Measurements from ENCODE around the gene SLC39A11.
"Not testable (repeated sequence)": the region's sequence is repeated elsewhere in the genome, so short reads cannot be mapped to it uniquely, and the experiment has no call there.

The SLC39A11 gene

GRCh38 chr17:73071066-73071999 is 21.2 kb downstream of the SLC39A11 start:
- DNase-seq = no peak

GRCh38 chr17:73069841-73070240 is 22.6 kb downstream of the SLC39A11 start:
- DNase-seq = no peak

DNA sequence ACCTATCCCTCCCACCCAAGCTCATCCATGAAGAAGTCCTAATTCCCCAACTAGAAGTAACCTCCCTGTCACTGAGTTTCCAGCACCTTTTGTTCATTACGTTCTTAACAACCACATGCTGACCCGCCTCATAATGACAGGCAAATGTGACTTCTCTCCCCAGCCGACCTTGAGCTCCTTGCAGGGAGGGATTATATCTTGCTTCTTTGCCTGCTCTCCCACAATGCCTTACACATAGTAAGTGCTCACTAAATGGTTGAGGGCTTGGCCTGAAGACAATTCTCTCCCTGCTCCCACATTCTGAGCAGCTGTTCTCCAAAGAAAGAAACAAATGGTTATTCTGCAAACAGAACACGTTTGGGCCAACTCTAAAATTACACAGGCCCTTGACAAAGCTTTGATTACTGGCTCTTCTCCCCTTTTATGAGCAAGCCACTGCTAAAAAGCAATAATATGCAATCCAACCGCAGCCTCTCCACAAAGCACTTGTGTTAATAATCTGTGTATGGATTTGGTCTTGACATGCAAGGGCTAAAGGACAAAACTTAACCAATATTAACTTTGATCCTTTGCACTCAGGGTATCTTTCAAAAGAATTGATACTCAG is 23.2 kb downstream of the SLC39A11 start:
- DNase-seq = no peak

GRCh38 chr17:73068322-73069153 is 23.9 kb downstream of the SLC39A11 start:
- DNase-seq = no peak

DNA sequence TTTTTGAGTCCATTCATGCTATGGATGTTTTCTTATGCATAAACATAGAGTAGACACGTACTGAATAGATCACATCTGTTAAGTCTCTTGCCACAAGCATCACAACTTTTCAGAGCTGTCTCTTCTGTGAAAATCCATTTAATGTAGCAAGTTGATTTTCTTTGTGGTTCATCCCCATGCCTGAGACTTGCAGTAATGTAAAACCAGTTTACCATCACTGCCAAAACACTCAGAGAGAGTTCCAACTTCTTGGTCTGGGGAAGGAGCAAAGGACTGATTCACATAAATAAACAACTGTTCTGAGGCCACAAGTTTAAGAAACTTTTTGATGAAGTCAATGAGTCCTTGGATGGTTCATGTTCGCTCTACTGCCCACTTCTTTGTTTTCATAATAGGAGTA is 24.8 kb downstream of the SLC39A11 start:
- DNase-seq = not testable (repeated sequence)

- DNase-seq = no peak
Measured at GRCh38 chr17:73067075-73067474, 25.4 kb downstream of the SLC39A11 start.

GRCh38 chr17:73066148-73066884 is 26.2 kb downstream of the SLC39A11 start:
- DNase-seq = no peak

- no peak for DNase-seq
Measured at GRCh38 chr17:73065376-73065775, 27.1 kb downstream of the SLC39A11 start.

DNA sequence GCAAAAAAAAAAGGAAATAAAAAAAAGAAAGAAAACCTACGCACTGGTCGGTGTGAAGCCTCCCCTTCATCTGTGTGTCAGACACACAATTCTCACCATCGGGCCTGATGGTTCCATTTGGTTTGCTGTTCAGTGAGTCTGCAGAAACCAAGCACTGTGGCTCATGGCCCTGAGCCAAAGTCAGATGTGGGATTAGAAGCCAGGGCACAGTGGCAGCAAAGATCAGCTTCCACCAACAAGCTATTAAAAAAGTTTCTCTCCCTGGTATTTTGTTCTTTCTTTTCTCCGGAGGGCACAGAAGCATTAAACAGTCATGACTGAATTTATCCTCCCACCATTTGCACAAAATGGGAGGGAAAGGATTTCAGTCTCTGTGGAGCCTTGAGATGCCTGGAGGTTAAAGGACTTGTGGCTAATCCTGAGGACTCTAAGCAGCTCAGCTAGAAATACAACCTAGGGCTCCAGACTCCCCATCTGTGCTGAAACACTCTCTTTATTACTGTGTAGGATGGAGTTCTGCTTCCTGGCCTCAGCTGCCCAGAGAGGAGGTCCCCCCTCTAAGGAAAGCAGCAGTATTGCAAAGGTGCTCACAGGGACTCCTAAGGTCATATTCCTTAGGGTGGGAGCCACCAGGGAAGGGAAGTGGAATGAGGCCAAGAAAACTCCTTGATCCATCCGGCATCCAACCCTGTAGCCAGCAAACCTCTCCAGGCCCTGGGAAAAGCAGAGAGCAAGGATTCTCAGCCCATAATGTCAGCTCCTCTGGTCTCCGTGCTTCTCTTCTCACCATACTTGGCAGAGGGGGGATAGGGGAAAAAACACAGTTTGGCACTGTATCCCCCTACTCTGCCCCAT is 28.2 kb downstream of the SLC39A11 start:
- no peak for DNase-seq

GRCh38 chr17:73062726-73063125 is 29.8 kb downstream of the SLC39A11 start:
- DNase-seq = no peak

DNA sequence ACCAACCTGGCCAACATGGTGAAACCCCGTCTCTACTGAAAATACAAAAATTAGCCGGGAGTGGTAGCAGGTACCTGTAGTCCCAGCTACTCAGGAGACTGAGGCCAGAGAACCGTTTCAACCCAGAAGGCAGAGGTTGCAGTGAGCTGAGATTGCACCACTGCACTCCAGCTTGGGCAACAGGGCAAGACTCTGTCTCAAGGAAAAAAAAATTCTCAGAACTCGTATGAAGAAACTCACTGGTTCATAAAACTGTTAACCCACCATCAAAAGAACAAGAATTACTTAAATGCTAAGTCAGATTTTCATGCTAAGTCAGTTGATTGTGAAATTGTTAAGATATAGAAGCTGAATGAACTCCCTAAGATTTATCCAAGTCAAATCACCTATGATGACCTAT is 31.3 kb downstream of the SLC39A11 start:
- DNase-seq = no peak

- no peak for DNase-seq
Measured at GRCh38 chr17:73060721-73061120, 31.8 kb downstream of the SLC39A11 start.

- DNase-seq = not testable (repeated sequence)
Measured at GRCh38 chr17:73059713-73060112, 32.8 kb downstream of the SLC39A11 start.

DNA sequence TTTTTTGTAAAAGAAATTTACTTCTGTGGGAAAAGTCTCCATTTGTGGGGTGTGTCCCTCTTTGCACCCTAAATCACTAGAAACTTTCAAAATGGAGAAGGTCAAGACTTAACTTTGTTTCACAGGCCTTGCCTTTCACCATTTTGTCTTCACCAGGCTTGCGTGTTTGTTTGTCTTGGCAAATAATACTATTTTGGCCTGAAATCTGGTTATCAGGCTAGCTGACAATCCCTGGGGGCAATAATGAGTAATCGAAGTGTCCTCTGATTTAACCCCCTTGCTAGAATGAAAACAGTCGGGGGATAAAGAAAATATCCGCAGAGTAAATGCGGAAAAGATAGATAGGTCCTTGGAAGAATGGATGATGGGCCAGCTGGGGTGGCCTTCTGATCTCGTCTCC is 34.5 kb downstream of the SLC39A11 start:
- DNase-seq = no peak

- DNase-seq = no peak
Measured at GRCh38 chr17:73057196-73057595, 35.3 kb downstream of the SLC39A11 start.

- no peak for DNase-seq
Measured at GRCh38 chr17:73052923-73053322, 39.6 kb downstream of the SLC39A11 start.

DNA sequence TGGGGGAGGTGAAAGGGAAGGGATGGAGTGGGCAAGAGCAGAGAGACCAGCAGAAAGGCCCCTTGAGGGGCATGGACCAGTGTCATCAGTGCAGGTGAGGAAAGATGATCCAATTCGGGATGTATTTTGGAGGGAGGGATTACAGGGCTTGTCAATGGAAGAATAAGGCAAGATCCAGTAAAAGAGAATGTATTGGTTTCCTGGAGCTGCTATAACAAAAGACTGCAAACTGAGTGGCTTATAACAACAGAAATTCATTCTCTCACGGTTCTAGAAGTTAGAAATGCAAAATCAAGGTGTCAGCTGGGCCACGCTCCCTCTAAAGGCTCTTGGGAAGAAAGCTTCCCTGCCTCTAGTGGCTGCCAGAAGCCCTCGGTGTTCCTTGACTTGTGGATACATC is 41.7 kb downstream of the SLC39A11 start:
- no peak for DNase-seq

DNA sequence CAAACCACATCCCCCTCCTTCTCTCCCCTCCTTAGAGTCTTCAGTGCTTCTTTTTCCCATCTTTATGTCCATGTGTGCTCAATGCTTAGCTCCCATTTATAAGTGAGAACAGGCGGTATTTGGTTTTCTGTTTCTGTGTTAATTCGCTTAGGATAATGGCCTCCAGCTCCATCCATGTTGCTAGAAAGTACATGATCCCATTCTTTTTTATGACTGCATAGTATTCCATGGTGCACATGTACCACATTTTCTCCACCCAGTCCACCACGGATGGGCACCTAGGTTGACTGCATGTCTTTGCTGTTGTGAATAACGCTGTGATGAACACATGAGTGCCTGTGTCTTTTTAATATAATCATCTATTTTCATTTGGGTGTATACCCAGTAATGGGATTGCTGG is 44.3 kb downstream of the SLC39A11 start:
- DNase-seq = no peak

- no peak for DNase-seq
Measured at GRCh38 chr17:73045724-73046123, 46.8 kb downstream of the SLC39A11 start.

DNA sequence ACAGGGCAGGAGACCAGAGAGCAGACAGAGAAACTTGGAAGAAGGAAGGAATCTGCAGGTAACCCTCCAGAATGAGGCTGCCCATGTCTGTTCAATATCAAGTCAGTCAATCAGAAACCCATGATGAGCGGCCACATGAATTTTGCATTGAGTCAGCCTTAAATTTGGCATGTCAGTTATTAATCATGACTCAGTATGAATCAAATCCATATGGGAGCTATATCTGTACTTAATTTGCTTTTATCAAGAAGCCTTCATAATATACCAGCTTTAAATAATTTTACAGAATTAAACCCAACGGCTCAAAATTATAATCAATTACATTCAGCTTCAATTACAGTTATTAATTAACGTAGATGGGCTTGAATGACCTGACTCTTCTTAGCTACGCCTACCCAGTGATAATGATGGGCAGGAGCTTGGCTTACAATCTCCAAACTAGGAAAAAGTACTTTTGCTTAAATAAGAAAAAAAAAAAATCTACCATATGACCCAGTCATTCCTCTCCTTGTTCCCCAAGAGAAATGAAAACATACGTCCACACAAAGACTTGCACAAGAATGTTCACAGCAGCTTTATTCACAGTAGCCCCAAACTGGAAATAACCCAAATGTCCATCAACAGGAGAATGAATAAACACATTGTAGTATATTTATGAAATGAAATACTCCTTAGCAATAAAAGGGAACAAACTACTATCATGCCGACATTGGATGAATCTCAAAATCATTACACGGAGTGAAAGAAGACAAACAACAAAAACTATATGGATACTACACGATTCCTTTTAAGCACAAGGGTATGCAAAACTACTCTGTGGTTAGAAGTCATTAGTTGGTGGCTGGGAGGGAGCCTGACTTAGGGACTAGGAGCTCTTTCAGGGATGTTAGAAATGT is 48.6 kb downstream of the SLC39A11 start:
- DNase-seq = no peak
